IMR-90 (cell line): ENCODE results near the gene PPP1R13B. TPM values are rescaled to one million over a fixed set of nuclear protein-coding genes. Genes with fewer than 3 reads are reported as not detected.

Experiments used
- ATAC-seq: fragments of 200-7000 bp; cut with Tn5 transposase; 2 replicates; pipeline ENCODE4 v1.9.1; 2020; ENCODE audit warnings: low read depth, mild to moderate bottlenecking, moderate library complexity
- BruUV-seq: library from RNA; stranded (reverse); fragments of 400-500 nt; replicated peaks from 2 replicates; lab custom pipeline; 2021; lab: Mats Ljungman, UMichigan
- CTCF ChIA-PET: fragments of 300-600 bp; formaldehyde crosslinking; extraction: SDS; loops from one replicate; lab custom pipeline; 2021; ENCODE audit warnings: antibody characterized with exemption; lab: Yijun Ruan, JAX
- POLR2A ChIA-PET: fragments of 300-600 bp; sonication (Branson Sonifier 250); formaldehyde crosslinking; loops from one replicate; lab custom pipeline; 2022; ENCODE audit warnings: antibody characterized with exemption; ENCODE audit not compliant: unreplicated experiment; lab: Charles Lee
- DNase-seq: peaks from one replicate; pipeline ENCODE4 v3.0.0; 2013
- H2AFZ ChIP-seq: replicated peaks from 2 replicates; pipeline ENCODE3; 2013; ENCODE audit warnings: low read length, mild to moderate bottlenecking; ENCODE audit not compliant: poor library complexity
- H2AK5ac ChIP-seq: 2 replicates; pipeline ENCODE4 v1.6.1; 2013; ENCODE audit warnings: low read depth, low read length, inconsistent platforms
- H2AK9ac ChIP-seq: replicated peaks from 2 replicates; pipeline ENCODE3; 2013; ENCODE audit warnings: mild to moderate bottlenecking, low read depth, low read length, moderate library complexity; ENCODE audit not compliant: poor library complexity
- H2BK120ac ChIP-seq: 2 replicates; pipeline ENCODE4 v1.6.1; 2013; ENCODE audit warnings: low read depth, low read length, inconsistent platforms
- H2BK15ac ChIP-seq: 3 replicates; pipeline ENCODE4 v1.6.1; 2013; ENCODE audit warnings: low read depth, low read length, inconsistent platforms
- H2BK20ac ChIP-seq: 2 replicates; pipeline ENCODE4 v1.6.1; 2013; ENCODE audit warnings: low read depth, mild to moderate bottlenecking, inconsistent platforms, low read length, moderate library complexity
- H2BK5ac ChIP-seq: 2 replicates; pipeline ENCODE4 v1.6.1; 2013; ENCODE audit warnings: mild to moderate bottlenecking, low read depth, low read length, inconsistent platforms; ENCODE audit not compliant: poor library complexity, severe bottlenecking
- H3K14ac ChIP-seq: replicated peaks from 2 replicates; pipeline ENCODE4 v1.6.1; 2013; ENCODE audit warnings: low read depth, low read length, inconsistent platforms
- H3K18ac ChIP-seq: 2 replicates; pipeline ENCODE4 v1.6.1; 2013; ENCODE audit warnings: low read depth, low read length, control low read depth
- H3K23ac ChIP-seq: 2 replicates; pipeline ENCODE4 v1.6.1; 2013; ENCODE audit warnings: low read depth, low read length, inconsistent platforms
- H3K27ac ChIP-seq: 2 replicates; pipeline ENCODE4 v1.5.1; 2013; ENCODE audit warnings: mild to moderate bottlenecking, control low read depth, low read length; ENCODE audit not compliant: insufficient read depth
- H3K27me3 ChIP-seq: 2 replicates; pipeline ENCODE4 v1.6.1; 2013; ENCODE audit warnings: low read length; ENCODE audit not compliant: control insufficient read depth, insufficient read depth
- H3K36me3 ChIP-seq: 2 replicates; pipeline ENCODE4 v1.6.1; 2013; ENCODE audit warnings: low read length, mixed read lengths; ENCODE audit not compliant: control insufficient read depth, insufficient read depth
- H3K4ac ChIP-seq: 2 replicates; pipeline ENCODE4 v1.6.1; 2013; ENCODE audit warnings: low read depth, low read length, inconsistent platforms
- H3K4me1 ChIP-seq: 2 replicates; pipeline ENCODE4 v1.6.1; 2013; ENCODE audit warnings: low read length, mixed read lengths; ENCODE audit not compliant: control insufficient read depth, insufficient read depth
- H3K4me2 ChIP-seq: 2 replicates; pipeline ENCODE4 v1.6.1; 2013; ENCODE audit warnings: low read depth, mild to moderate bottlenecking, control low read depth, low read length, moderate library complexity
- H3K4me3 ChIP-seq: 2 replicates; pipeline ENCODE4 v1.5.1; 2013; ENCODE audit warnings: low read depth, mild to moderate bottlenecking, control low read depth, low read length, moderate library complexity; ENCODE audit not compliant: insufficient read depth
- H3K56ac ChIP-seq: 2 replicates; pipeline ENCODE4 v1.6.1; 2013; ENCODE audit warnings: low read length, inconsistent platforms; ENCODE audit not compliant: insufficient read depth; ENCODE audit errors: extremely low read depth
- H3K79me1 ChIP-seq, 2 experiments: 2 replicates each; pipeline ENCODE4 v1.6.1; 2013; ENCODE audit warnings: low read length in 2 of 2, inconsistent platforms in 1 of 2, low read depth in 1 of 2
- H3K9ac ChIP-seq: 2 replicates; pipeline ENCODE4 v1.6.1; 2013; ENCODE audit warnings: low read depth, low read length, control low read depth
- H3K9me1 ChIP-seq: 2 replicates; pipeline ENCODE4 v1.6.1; 2013; ENCODE audit warnings: low read length, inconsistent platforms; ENCODE audit not compliant: insufficient read depth
- H3K9me3 ChIP-seq: 2 replicates; pipeline ENCODE4 v1.6.1; 2013; ENCODE audit warnings: low read length; ENCODE audit not compliant: control insufficient read depth, insufficient read depth
- H4K20me1 ChIP-seq: 2 replicates; pipeline ENCODE4 v1.6.1; 2013; ENCODE audit warnings: low read length, inconsistent platforms; ENCODE audit not compliant: insufficient read depth
- H4K5ac ChIP-seq: 2 replicates; pipeline ENCODE4 v1.6.1; 2013; ENCODE audit warnings: mild to moderate bottlenecking, low read depth, low read length, control low read depth
- H4K8ac ChIP-seq, 2 experiments: 2 replicates each; pipeline ENCODE4 v1.6.1; 2013; ENCODE audit warnings: low read depth in 2 of 2, low read length in 2 of 2, control low read depth in 1 of 2, inconsistent platforms in 1 of 2
- H4K91ac ChIP-seq: 2 replicates; pipeline ENCODE4 v1.6.1; 2013; ENCODE audit warnings: low read depth, low read length, inconsistent platforms; ENCODE audit not compliant: insufficient read depth
- FOS ChIP-seq: fragments of 150-350 bp; IDR thresholded peaks from 2 replicates; pipeline ENCODE4 v1.6.1; 2016; ENCODE audit warnings: low read depth, low read length
- MAFK ChIP-seq: IDR thresholded peaks from 2 replicates; pipeline ENCODE4 v1.6.1; 2012; ENCODE audit warnings: low read depth, low read length, improper control_type of control experiment
- RAD21 ChIP-seq: IDR thresholded peaks from 2 replicates; pipeline ENCODE4 v1.6.1; 2012; ENCODE audit warnings: low read length, improper control_type of control experiment
- RCOR1 ChIP-seq: IDR thresholded peaks from 2 replicates; pipeline ENCODE4 v1.6.1; 2012; ENCODE audit warnings: mild to moderate bottlenecking, low read length, improper control_type of control experiment; ENCODE audit not compliant: insufficient replicate concordance
- RFX5 ChIP-seq: IDR thresholded peaks from 2 replicates; pipeline ENCODE4 v1.8.0; 2012; ENCODE audit warnings: low read depth, mild to moderate bottlenecking, low read length, moderate library complexity
- WGBS, 2 experiments: methylation state at CpG; one replicate each; pipeline versions ENCODE4 v1.1.5 to v1.1.7; 2013; ENCODE audit warnings: missing lambda C conversion rate in 2 of 2; ENCODE audit not compliant: insufficient read length in 1 of 2; ENCODE audit errors: extremely low coverage in 2 of 2; 5-methylcytosine and 5-hydroxymethylcytosine counted together
- dilution Hi-C: fragments of 300-500 bp; cut with HindIII; formaldehyde crosslinking; loops from one replicate; pipeline ENCODE4 v1.14.3; 2018; ENCODE audit warnings: low sequenced_read_pairs; ENCODE audit not compliant: unreplicated experiment
- in situ Hi-C: fragments of 300-500 bp; cut with MboI; formaldehyde crosslinking; loops from 3 replicates; pipeline ENCODE4 v1.14.3; 2019; ENCODE audit warnings: low sequenced_read_pairs, inconsistent platforms, mixed read lengths
- intact Hi-C: fragments of 100-400 bp; cut with micrococcal nuclease; formaldehyde crosslinking; loops from 2 replicates; pipeline ENCODE4 v1.10.0; 2022
- polyA plus RNA-seq, 3 experiments: library from polyadenylated mRNA; depleted of rRNA; stranded (reverse); fragments of >200 nt; gene quantifications; 2 replicates each; pipeline ENCODE4 v1.2.3, GENCODE V29; 2012; ENCODE audit warnings: low replicate concordance in 1 of 3
- total RNA-seq: library from RNA; depleted of rRNA; stranded (reverse); fragments of >200 nt; gene quantifications from 2 replicates; pipeline ENCODE4 v1.2.3, GENCODE V29; 2012

PPP1R13B gene
- total and polyA plus RNA-seq, 2 of the 4 experiments (the other 2 are of a cell fraction) = 1.6 to 2.8 TPM

GRCh38 chr14:103703433-103704385, 143.7 kb downstream of the PPP1R13B start:
- no peak overlapping the region for H3K4me2 ChIP-seq
- dilution Hi-C loops = no loop called here
- H3K56ac ChIP-seq = no peak overlapping the region
- no peak overlapping the region for H4K8ac ChIP-seq
- no peak overlapping the region for H3K23ac ChIP-seq
- H2BK120ac ChIP-seq = no peak overlapping the region
- H3K4me1 ChIP-seq = no peaks in the 10 kb centered on the region
- no peak overlapping the region for H3K9ac ChIP-seq
- H2BK5ac ChIP-seq = no peak overlapping the region
- BruUV-seq = no TSS peak
- no peak for TF ChIP-seq FOS
- no peak for TF ChIP-seq RCOR1
- TF ChIP-seq RAD21 = no peak
- TF ChIP-seq MAFK = no peak
- no peak for TF ChIP-seq RFX5
- no peak for ATAC-seq
- H4K5ac ChIP-seq = no peak overlapping the region
- no peak overlapping the region for H3K18ac ChIP-seq
- H3K14ac ChIP-seq = no peak overlapping the region
- ChIA-PET CTCF (no interaction called here), POLR2A (interaction anchor here (0.6 kb wide), 1 partner anchor 288 kb away, joined by 4 read pairs; no protein-coding TSS in a partner anchor)
- H3K9me1 ChIP-seq = no peaks in the 10 kb centered on the region
- DNase-seq = no peak
- no peaks in the 10 kb centered on the region for H3K27me3 ChIP-seq
- H3K36me3 ChIP-seq = peaks cover 72% of the 10 kb centered on the region
- WGBS, 2 experiments = 88% methylated on average over 9 of the region's 24 CpGs; no CpG with 5 or more reads in 1 of the 2 experiments
- in situ Hi-C loops = no loop called here
- no peak overlapping the region for H2AFZ ChIP-seq
- H2AK5ac ChIP-seq = no peak overlapping the region
- H2BK15ac ChIP-seq = no peak overlapping the region
- no peak overlapping the region for H2BK20ac ChIP-seq
- no peak overlapping the region for H3K4ac ChIP-seq
- H4K20me1 ChIP-seq = peaks cover 33% of the 10 kb centered on the region
- no peak overlapping the region for H3K4me3 ChIP-seq
- no peak overlapping the region for H4K91ac ChIP-seq
- no peak overlapping the region for H2AK9ac ChIP-seq
- intact Hi-C loops = no loop called here
- no peaks in the 10 kb centered on the region for H3K9me3 ChIP-seq
- no peak overlapping the region for H3K27ac ChIP-seq
- peaks cover 21 to 67% of the 10 kb centered on the region in 2 experiments; a peak in 2 of 4 replicates for H3K79me1 ChIP-seq
